ENCODE measurements around the gene SLC9A6.

The SLC9A6 gene

GRCh38 chrX:135985157-135985972 lies at the start of gene SLC9A6:
Gene SLC9A6 (plus strand): TSS chrX:135985435. CDS start chrX:135985659, 224 bp downstream.
- peak; percentile 64 to 67 for DNase-seq

- no peak for DNase-seq
Measured at GRCh38 chrX:135944486-135944885, 40.7 kb upstream of the SLC9A6 start.

- no peak for DNase-seq
Measured at GRCh38 chrX:135951291-135951690, 33.9 kb upstream of the SLC9A6 start.

GRCh38 chrX:135973025-135973547 lies 12.1 kb upstream of the SLC9A6 start:
- no peak for DNase-seq

GRCh38 chrX:135973548-135974278 lies 11.5 kb upstream of the SLC9A6 start, which contains the start of gene MMGT1:
Gene MMGT1 (minus strand): TSS chrX:135973988. CDS start chrX:135973675, 313 bp downstream.
- peak; percentile 86 to 88 for DNase-seq

- peak; percentile 79 to 82 for DNase-seq
Measured at GRCh38 chrX:135974279-135974856, 10.9 kb upstream of the SLC9A6 start.

- DNase-seq = no peak
Measured at GRCh38 chrX:135975421-135975820, 9.8 kb upstream of the SLC9A6 start.

GRCh38 chrX:135977611-135978010 lies 7.6 kb upstream of the SLC9A6 start:
- DNase-seq = no peak

- DNase-seq = no peak
Measured at GRCh38 chrX:135981010-135981409, 4.2 kb upstream of the SLC9A6 start.

GRCh38 chrX:135981668-135982067 lies 3.6 kb upstream of the SLC9A6 start:
- DNase-seq = no peak

GRCh38 chrX:135982860-135983259 lies 2.4 kb upstream of the SLC9A6 start:
- DNase-seq = no peak

GRCh38 chrX:135984256-135984655 lies 979 bp upstream of the SLC9A6 start:
- DNase-seq = no peak

GRCh38 chrX:135984791-135985156 lies 461 bp upstream of the SLC9A6 start:
- no peak for DNase-seq

- no peak for DNase-seq
Measured at GRCh38 chrX:135985973-135986310, 707 bp downstream of the SLC9A6 start.

GRCh38 chrX:135988245-135988644 lies 3.0 kb downstream of the SLC9A6 start:
- no peak for DNase-seq

GRCh38 chrX:136015016-136015415 lies 29.8 kb downstream of the SLC9A6 start:
- DNase-seq = no peak

GRCh38 chrX:136016881-136017280 lies 31.6 kb downstream of the SLC9A6 start:
- DNase-seq = no peak

- no peak for DNase-seq
Measured at GRCh38 chrX:136019226-136019625, 34.0 kb downstream of the SLC9A6 start.

- no peak for DNase-seq
Measured at GRCh38 chrX:136021160-136021559, 35.9 kb downstream of the SLC9A6 start.

GRCh38 chrX:136021903-136022302 lies 36.7 kb downstream of the SLC9A6 start:
- DNase-seq = no peak

- no peak for DNase-seq
Measured at GRCh38 chrX:136025091-136025490, 39.9 kb downstream of the SLC9A6 start.

GRCh38 chrX:136028383-136028984 lies 43.2 kb downstream of the SLC9A6 start:
- DNase-seq = peak in 1 of 2 donors; percentile 64

GRCh38 chrX:136029766-136030165 lies 44.5 kb downstream of the SLC9A6 start:
- no peak for DNase-seq
